PFSK-1 (cell line): ENCODE data around the gene MOCOS.

Experiments
- FOXP2 ChIP-seq: optimal IDR thresholded peaks from 2 replicates; pipeline ENCODE3; 2011; ENCODE audit warnings: borderline replicate concordance, control low read depth, inconsistent platforms; ENCODE audit not compliant: insufficient read depth; ENCODE audit errors: extremely low read length, extremely low read depth
- POLR2AphosphoS5 ChIP-seq: IDR thresholded peaks from 2 replicates; pipeline ENCODE4 v1.6.1; 2012; ENCODE audit warnings: low read depth, mild to moderate bottlenecking, control low read depth, low read length, moderate library complexity
- SIN3A ChIP-seq: IDR thresholded peaks from 2 replicates; pipeline ENCODE4 v1.6.1; 2012; ENCODE audit warnings: mild to moderate bottlenecking, low read length, moderate library complexity, borderline replicate concordance; ENCODE audit not compliant: insufficient read depth
- TAF1 ChIP-seq: IDR thresholded peaks from 2 replicates; pipeline ENCODE4 v1.6.1; 2012; ENCODE audit warnings: low read length, control low read depth, borderline replicate concordance; ENCODE audit not compliant: insufficient read depth
- TF ChIP-seq, protein P1 (sequence below), 2 experiments: IDR thresholded peaks; 2 replicates each; pipeline versions ENCODE4 v1.6.1 to v1.8.0; 2011 to 2012; ENCODE audit warnings: low read depth in 2 of 2, low read length in 2 of 2, control low read depth in 1 of 2, inconsistent platforms in 1 of 2, mild to moderate bottlenecking in 1 of 2, moderate library complexity in 1 of 2; ENCODE audit not compliant: insufficient read depth in 1 of 2

The MOCOS gene

GRCh38 chr18:36315736-36316135 lies 128.4 kb downstream of the MOCOS start:
- TF ChIP-seq POLR2AphosphoS5, result no peak
- TF ChIP-seq TAF1, result no peak
- no peak for TF ChIP-seq FOXP2
- TF ChIP-seq SIN3A, result no peak
- TF ChIP-seq, protein P1, sequence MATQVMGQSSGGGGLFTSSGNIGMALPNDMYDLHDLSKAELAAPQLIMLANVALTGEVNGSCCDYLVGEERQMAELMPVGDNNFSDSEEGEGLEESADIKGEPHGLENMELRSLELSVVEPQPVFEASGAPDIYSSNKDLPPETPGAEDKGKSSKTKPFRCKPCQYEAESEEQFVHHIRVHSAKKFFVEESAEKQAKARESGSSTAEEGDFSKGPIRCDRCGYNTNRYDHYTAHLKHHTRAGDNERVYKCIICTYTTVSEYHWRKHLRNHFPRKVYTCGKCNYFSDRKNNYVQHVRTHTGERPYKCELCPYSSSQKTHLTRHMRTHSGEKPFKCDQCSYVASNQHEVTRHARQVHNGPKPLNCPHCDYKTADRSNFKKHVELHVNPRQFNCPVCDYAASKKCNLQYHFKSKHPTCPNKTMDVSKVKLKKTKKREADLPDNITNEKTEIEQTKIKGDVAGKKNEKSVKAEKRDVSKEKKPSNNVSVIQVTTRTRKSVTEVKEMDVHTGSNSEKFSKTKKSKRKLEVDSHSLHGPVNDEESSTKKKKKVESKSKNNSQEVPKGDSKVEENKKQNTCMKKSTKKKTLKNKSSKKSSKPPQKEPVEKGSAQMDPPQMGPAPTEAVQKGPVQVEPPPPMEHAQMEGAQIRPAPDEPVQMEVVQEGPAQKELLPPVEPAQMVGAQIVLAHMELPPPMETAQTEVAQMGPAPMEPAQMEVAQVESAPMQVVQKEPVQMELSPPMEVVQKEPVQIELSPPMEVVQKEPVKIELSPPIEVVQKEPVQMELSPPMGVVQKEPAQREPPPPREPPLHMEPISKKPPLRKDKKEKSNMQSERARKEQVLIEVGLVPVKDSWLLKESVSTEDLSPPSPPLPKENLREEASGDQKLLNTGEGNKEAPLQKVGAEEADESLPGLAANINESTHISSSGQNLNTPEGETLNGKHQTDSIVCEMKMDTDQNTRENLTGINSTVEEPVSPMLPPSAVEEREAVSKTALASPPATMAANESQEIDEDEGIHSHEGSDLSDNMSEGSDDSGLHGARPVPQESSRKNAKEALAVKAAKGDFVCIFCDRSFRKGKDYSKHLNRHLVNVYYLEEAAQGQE (IDR thresholded peaks at IDR 0.05; ENCODE audit: insufficient read depth in 1 of 2, low read depth in 2 of 2, low read length in 2 of 2), result no peak

GRCh38 chr18:36316246-36316645 lies 128.9 kb downstream of the MOCOS start:
- TF ChIP-seq, protein P1 (IDR thresholded peaks at IDR 0.05; ENCODE audit: insufficient read depth in 1 of 2, low read depth in 2 of 2, low read length in 2 of 2), result no peak
- no peak for TF ChIP-seq SIN3A
- no peak for TF ChIP-seq FOXP2
- TF ChIP-seq TAF1, result no peak
- no peak for TF ChIP-seq POLR2AphosphoS5
